Prostate gland (tissue), 2 donors: Measurements from ENCODE around the gene SAMD9. TPM values are rescaled to one million over a fixed set of nuclear protein-coding genes. Genes with fewer than 3 reads are reported as not detected.

Experiments
- DNase-seq: peaks from one replicate; pipeline ENCODE4 v3.0.0-alpha.2; 2019; ENCODE audit warnings: low spot score
- H3K27ac ChIP-seq, 2 donors: fragments of 200-600 bp; sonication (generic); 2 replicates each; pipeline ENCODE4 v1.5.1; 2017 to 2019
- H3K27me3 ChIP-seq: fragments of 200-600 bp; sonication (generic); replicated peaks from 2 replicates; pipeline ENCODE4 v1.5.1; 2019; ENCODE audit not compliant: insufficient read depth
- H3K36me3 ChIP-seq, 2 donors: fragments of 200-600 bp; sonication (generic); 1 replicate in 1 of 2; 2 replicates in 1 of 2; pipeline versions ENCODE4 v1.5.1 to v1.8.1; 2017 to 2019
- H3K4me1 ChIP-seq: fragments of 200-600 bp; sonication (generic); replicated peaks from 2 replicates; pipeline ENCODE4 v1.5.1; 2019
- H3K4me3 ChIP-seq, 2 donors: fragments of 200-600 bp; sonication (generic); 2 replicates each; pipeline ENCODE4 v1.5.1; 2017 to 2019
- H3K9me3 ChIP-seq: fragments of 200-600 bp; sonication (generic); 2 replicates; pipeline ENCODE4 v1.5.1; 2017
- POLR2A ChIP-seq: fragments of 450-650 bp; IDR thresholded peaks from one replicate; pipeline ENCODE4 v1.6.1; 2016; ENCODE audit warnings: antibody characterized with exemption, mild to moderate bottlenecking
- POLR2AphosphoS5 ChIP-seq: sonication (generic); formaldehyde crosslinking; IDR thresholded peaks from one replicate; pipeline ENCODE4 v1.6.1; 2017; ENCODE audit warnings: antibody characterized with exemption
- WGBS: methylation state at CpG from one replicate; pipeline ENCODE4 v1.1.5; 2018; 5-methylcytosine and 5-hydroxymethylcytosine counted together
- intact Hi-C: fragments of 100-400 bp; cut with DNase I; formaldehyde crosslinking; loops from one replicate; pipeline ENCODE4 v1.14.2; 2022
- total RNA-seq, 2 donors: library from RNA; depleted of rRNA; stranded (reverse); fragments of >200 nt; gene quantifications; one replicate each; pipeline ENCODE4 v1.1.0, GENCODE V29; 2016
- TF ChIP-seq, protein P1 (sequence below), 4 experiments: fragments of 200-600 bp in 2 of 4; fragments of 450-650 bp in 2 of 4; sonication (generic) in 2 of 4; IDR thresholded peaks; 1 replicate in 3 of 4; 2 replicates in 1 of 4; pipeline ENCODE4 v1.5.1; 2016 to 2019; ENCODE audit warnings: antibody characterized with exemption in 4 of 4, mild to moderate bottlenecking in 2 of 4, moderate library complexity in 2 of 4

Gene SAMD9
- total RNA-seq, 2 donors from 2014 or later = 4.2 to 6.0 TPM

- Histone ChIP-seq H3K27me3 (no peaks in the 10 kb centered on the region), H3K9me3 (no peaks in the 10 kb centered on the region), H3K4me1 (no peaks in the 10 kb centered on the region), H3K36me3 (no peaks in the 10 kb centered on the region), H3K27ac (no peak overlapping the region), H3K4me3 (no peak overlapping the region)
- TF ChIP-seq POLR2A (no peak), POLR2AphosphoS5 (no peak)
- TF ChIP-seq, protein P1, sequence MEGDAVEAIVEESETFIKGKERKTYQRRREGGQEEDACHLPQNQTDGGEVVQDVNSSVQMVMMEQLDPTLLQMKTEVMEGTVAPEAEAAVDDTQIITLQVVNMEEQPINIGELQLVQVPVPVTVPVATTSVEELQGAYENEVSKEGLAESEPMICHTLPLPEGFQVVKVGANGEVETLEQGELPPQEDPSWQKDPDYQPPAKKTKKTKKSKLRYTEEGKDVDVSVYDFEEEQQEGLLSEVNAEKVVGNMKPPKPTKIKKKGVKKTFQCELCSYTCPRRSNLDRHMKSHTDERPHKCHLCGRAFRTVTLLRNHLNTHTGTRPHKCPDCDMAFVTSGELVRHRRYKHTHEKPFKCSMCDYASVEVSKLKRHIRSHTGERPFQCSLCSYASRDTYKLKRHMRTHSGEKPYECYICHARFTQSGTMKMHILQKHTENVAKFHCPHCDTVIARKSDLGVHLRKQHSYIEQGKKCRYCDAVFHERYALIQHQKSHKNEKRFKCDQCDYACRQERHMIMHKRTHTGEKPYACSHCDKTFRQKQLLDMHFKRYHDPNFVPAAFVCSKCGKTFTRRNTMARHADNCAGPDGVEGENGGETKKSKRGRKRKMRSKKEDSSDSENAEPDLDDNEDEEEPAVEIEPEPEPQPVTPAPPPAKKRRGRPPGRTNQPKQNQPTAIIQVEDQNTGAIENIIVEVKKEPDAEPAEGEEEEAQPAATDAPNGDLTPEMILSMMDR (IDR thresholded peaks at IDR 0.05) = no peak
- 59% methylated on average over 5 of the region's 5 CpGs for WGBS
- intact Hi-C loops = no loop called here
- no peak for DNase-seq
Observed at GRCh38 chr7:93053209-93053948, 64.4 kb downstream of the SAMD9 start.

- Histone ChIP-seq H3K27ac (no peak overlapping the region), H3K27me3 (no peaks in the 10 kb centered on the region), H3K9me3 (no peaks in the 10 kb centered on the region), H3K4me3 (no peak overlapping the region), H3K4me1 (no peaks in the 10 kb centered on the region), H3K36me3 (no peaks in the 10 kb centered on the region)
- intact Hi-C loops = no loop called here
- WGBS = 67% methylated on average over 6 of the region's 6 CpGs
- no peak for DNase-seq
- TF ChIP-seq, protein P1 (IDR thresholded peaks at IDR 0.05) = no peak
- TF ChIP-seq POLR2AphosphoS5 (no peak), POLR2A (no peak)
Observed at GRCh38 chr7:93051660-93052059, 66.1 kb downstream of the SAMD9 start.

Other genes starting within 250 kb of the SAMD9 start
- 1 to 10 TPM; 2.2 to 6.2 TPM for gene SAMD9L, start 30.4 kb upstream of the SAMD9 start, total RNA-seq
- gene HEPACAM2, start 108.5 kb upstream of the SAMD9 start, total RNA-seq = under 1 TPM; 0.41 to 0.45 TPM
- gene VPS50, start 114.4 kb upstream of the SAMD9 start, total RNA-seq = 10 to 100 TPM; 14.1 to 20.6 TPM